Activated T-helper 2 cell treated with anti-CD3 and anti-CD28 coated beads, Interferon-gamma antibody, Interleukin-2, Interleukin-4, amounts not matched to agents 10 μg/mL and 5 μg/mL and 100 μg/mL, durations not matched to agents 14 hours and 24 hours and 36 hours (primary cell): ENCODE measurements around the gene DOC2A. TPM values are rescaled to one million over a fixed set of nuclear protein-coding genes. Genes with fewer than 3 reads are reported as not detected.
A peak's percentile ranks its signal among the peaks of the same experiment; 100 is the strongest.

Experiments
- DNase-seq: peaks from one replicate; pipeline ENCODE4 v3.0.0; 2021; ENCODE audit warnings: low spot score
- H3K27ac Mint-ChIP-seq: one replicate; pipeline ENCODE4 v1.8.0; 2021; ENCODE audit warnings: mixed read lengths
- H3K27me3 Mint-ChIP-seq: one replicate; pipeline ENCODE4 v1.8.0; 2021; ENCODE audit warnings: low read depth, mixed read lengths
- H3K36me3 Mint-ChIP-seq: one replicate; pipeline ENCODE4 v1.8.0; 2021; ENCODE audit warnings: low read depth, mixed read lengths
- H3K4me1 Mint-ChIP-seq: one replicate; pipeline ENCODE4 v1.8.0; 2021; ENCODE audit warnings: low read depth, mixed read lengths
- H3K4me3 Mint-ChIP-seq: one replicate; pipeline ENCODE4 v1.8.0; 2021; ENCODE audit warnings: low read depth, mild to moderate bottlenecking, moderate library complexity, mixed read lengths
- H3K9me3 Mint-ChIP-seq: one replicate; pipeline ENCODE4 v1.8.0; 2021; ENCODE audit warnings: mixed read lengths
- intact Hi-C: fragments of 100-400 bp; cut with micrococcal nuclease; formaldehyde crosslinking; loops from one replicate; pipeline ENCODE4 v1.15.1; 2023
- total RNA-seq: library from RNA; stranded (reverse); gene quantifications from 2 replicates; pipeline ENCODE4 v1.2.3, GENCODE V29; 2022

Gene DOC2A
- total RNA-seq, 1 donor from 2014 or later, result 0.87 TPM

DNA sequence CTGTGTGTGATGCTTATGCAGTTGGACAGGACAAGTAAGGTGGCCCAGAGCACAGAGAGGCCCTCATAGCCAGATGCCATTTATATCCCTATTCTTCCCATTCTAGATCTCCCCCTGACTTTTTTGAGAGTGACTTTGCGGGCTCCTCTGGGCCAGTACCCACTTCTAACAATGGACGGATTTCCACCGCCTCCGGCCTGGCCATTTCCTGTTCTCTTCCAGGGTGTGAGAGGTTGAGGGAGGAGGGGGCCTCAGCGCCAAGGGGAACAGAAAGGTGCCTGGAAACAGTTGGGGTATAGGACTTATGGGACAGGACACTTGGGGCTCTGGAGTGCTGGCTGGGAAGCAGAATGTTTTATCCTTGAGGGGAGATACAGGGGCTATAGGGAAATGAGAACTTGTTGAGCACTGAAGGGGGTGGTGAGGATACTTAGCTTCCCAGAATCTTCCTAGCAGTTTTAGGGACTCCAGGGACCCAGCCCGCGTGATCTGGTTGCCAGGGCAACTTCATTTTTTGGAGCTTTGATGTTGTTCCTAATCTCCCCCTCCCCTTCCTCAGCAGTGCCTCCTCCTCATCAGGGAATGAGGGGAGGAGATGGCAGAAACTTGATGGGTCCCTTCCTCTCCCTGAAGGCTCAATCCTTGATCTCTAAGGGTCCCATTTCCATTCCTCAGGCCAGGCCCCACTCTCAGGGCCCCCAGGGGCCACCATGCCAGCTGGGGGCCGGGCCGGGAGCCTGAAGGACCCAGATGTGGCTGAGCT lies 33.6 kb downstream of the DOC2A start:
- no peak for DNase-seq
- H3K4me3 Mint-ChIP-seq, result no peak overlapping the region
- peak overlapping the region; percentile 34 for H3K27ac Mint-ChIP-seq
- H3K4me1 Mint-ChIP-seq, result peaks cover 32% of the 10 kb centered on the region
- intact Hi-C loops, result no loop called here
- H3K27me3 Mint-ChIP-seq, result no peaks in the 10 kb centered on the region
- H3K9me3 Mint-ChIP-seq, result peaks cover 5% of the 10 kb centered on the region
- peaks cover 55% of the 10 kb centered on the region for H3K36me3 Mint-ChIP-seq

DNA sequence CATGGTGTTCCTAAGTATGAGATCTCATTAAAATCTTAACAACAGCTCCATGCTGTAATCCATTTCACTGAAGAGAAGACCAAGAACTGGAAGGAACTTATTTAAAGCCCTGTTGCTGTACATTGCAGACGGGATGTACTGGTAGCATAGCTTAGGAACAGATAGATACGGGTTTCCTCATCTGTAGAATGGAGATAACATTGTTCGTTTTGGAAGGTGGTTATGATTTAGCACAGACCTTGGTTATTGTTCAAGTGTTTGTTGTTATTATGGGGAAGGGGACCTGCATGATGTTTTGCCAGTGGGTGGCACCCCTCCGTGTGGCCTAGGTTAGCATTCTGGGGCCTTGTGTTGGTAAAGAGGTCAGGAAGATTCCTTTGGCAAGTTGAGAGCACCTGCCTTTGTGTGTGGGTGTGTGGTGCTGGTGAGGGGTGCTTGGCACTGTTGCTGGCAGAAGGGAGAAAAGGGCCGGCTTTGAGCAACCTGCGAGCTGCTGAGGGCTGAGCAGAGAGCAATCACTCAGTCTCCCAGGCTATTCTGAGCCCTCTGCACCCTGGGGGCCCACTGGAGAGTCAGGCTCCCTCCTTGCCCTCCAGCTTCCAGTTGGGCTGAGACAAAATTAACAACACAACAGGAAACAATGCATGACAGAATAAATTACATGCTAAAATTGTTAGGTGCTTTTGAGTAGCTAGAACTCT lies 34.9 kb downstream of the DOC2A start:
- H3K4me3 Mint-ChIP-seq, result peak overlapping the region; percentile 93
- peaks cover 5% of the 10 kb centered on the region for H3K9me3 Mint-ChIP-seq
- no peaks in the 10 kb centered on the region for H3K27me3 Mint-ChIP-seq
- peaks cover 32% of the 10 kb centered on the region for H3K4me1 Mint-ChIP-seq
- DNase-seq, result no peak
- H3K27ac Mint-ChIP-seq, result peak overlapping the region; percentile 62
- intact Hi-C loops, result no loop called here
- peaks cover 53% of the 10 kb centered on the region for H3K36me3 Mint-ChIP-seq

DNA sequence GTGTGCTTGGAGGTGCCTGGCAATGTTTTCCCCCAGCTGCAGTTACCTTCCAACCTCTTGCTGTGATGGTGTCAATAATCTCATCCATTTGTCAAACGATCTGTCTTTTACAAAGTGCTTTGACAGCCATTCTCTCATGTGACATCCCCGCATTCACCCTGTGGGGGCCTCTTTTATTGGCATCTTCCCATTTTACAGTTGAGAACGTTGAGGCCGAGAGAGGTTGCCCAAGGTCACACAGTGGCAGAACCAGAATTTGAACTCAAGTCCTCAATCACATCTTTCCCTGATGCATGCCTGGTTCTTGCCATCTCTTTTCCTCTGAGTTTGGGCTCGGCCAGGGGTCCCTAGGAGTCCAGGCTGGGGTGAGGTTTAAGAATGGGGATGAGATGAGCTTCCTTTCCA lies 35.7 kb downstream of the DOC2A start:
- Mint-ChIP-seq H3K4me3 (peak overlapping the region; percentile 93), H3K9me3 (peaks cover 5% of the 10 kb centered on the region), H3K27ac (peak overlapping the region; percentile 73), H3K27me3 (no peaks in the 10 kb centered on the region), H3K36me3 (peaks cover 47% of the 10 kb centered on the region), H3K4me1 (peaks cover 32% of the 10 kb centered on the region)
- no peak for DNase-seq
- intact Hi-C loops, result no loop called here

DNA sequence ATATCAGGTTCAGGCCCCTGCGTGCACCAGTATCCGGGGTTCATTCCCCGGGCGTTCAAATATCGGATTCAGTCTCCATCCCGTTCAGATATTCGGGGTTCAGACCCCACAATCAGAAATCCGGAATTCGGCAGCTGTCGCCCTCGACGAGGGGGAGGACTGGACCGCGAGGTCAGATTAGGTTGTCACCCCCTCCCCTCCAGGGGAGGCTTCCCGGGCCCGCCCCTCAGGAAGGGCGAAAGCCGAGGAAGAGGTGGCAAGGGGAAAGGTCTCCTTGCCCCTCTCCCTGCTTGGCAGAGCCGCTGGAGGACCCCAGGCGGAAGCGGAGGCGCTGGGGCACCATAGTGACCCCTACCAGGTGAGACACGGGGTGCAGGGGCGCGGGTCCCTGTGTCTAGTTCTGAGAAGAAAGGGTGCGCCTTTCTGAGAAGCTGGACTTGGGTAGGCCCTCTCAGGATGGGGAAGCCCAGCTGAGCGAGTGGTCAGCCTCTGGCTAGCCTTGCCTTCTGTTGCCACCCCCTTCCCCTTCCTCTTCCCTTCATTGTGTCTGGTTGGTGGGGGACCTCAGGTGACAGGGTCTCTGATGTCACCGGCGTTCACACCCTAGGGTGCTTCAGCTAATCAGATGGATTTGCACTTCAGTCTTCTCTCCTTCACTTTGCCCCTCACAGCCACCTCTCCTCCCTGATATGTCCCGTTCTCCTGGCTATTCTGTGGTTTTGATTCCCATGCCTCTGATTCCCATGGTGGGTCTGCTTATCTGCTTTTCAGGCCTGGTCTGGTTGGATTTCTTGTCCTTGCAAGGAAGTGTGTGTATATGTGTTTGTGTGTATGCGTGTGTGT lies 36.3 kb downstream of the DOC2A start:
- peak overlapping the region; percentile 93 for H3K4me3 Mint-ChIP-seq
- intact Hi-C loops, result no loop called here
- no peak for DNase-seq
- peaks cover 45% of the 10 kb centered on the region for H3K36me3 Mint-ChIP-seq
- peaks cover 32% of the 10 kb centered on the region for H3K4me1 Mint-ChIP-seq
- H3K27me3 Mint-ChIP-seq, result no peaks in the 10 kb centered on the region
- peaks cover 5% of the 10 kb centered on the region for H3K9me3 Mint-ChIP-seq
- peak overlapping the region; percentile 73 for H3K27ac Mint-ChIP-seq

DNA sequence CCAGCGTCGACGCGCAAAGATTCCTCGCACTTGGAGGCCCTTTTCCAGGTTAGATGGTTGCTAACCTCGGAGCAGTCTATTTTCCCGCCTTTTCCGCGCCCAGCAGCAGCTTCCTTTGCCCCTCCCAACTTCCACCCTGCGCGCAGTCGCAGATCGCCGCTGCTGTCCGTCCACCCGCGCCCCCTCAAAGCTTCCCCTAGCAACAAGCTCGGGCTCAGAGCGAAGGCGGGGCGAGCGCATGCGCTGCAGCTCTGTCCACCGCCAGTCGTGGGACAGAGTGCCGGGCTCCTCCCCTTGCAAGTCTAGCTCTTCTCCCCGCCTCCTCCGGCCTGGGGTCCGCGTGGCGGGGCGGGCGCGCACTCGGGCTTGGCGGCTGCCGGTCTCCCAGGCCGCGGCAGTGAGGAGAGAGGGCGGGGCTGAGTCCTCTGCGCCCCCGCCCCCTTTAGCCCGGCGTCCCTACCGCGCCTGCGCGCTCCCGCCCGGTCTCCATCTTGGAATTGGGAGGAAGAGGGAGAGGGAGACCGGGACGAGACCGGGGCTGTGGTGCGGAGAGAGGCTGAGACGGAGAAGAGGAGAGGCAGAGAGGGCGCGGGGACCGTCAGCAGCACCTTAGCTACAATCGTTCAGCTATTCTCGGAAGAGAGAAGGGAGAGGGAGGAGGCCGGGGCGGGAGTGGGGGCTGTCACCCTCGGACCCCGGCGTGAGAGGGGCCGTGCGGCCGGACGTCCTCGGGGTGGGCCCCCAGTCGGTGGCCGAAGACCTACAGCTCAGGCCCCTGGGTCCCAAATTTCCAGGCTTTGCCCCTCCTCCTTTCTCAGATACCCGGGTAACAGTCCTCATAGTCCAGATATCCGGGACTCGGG lies 37.2 kb downstream of the DOC2A start, which contains the start of gene TAOK2:
Gene TAOK2, plus strand, starts transcription at position 485 of the 863 bp plus-strand sequence. CDS start 3,905 bp downstream, outside the sequence.
- H3K4me1 Mint-ChIP-seq, result peaks cover 32% of the 10 kb centered on the region
- intact Hi-C loops, result no loop called here
- peak within 1 kb of the TSS; percentile 93 for H3K4me3 Mint-ChIP-seq
- peaks cover 41% of the 10 kb centered on the region for H3K36me3 Mint-ChIP-seq
- H3K27ac Mint-ChIP-seq, result peak within 1 kb of the TSS; percentile 87
- no peaks in the 10 kb centered on the region for H3K27me3 Mint-ChIP-seq
- peak; percentile 98 for DNase-seq
- peaks cover 5% of the 10 kb centered on the region for H3K9me3 Mint-ChIP-seq

DNA sequence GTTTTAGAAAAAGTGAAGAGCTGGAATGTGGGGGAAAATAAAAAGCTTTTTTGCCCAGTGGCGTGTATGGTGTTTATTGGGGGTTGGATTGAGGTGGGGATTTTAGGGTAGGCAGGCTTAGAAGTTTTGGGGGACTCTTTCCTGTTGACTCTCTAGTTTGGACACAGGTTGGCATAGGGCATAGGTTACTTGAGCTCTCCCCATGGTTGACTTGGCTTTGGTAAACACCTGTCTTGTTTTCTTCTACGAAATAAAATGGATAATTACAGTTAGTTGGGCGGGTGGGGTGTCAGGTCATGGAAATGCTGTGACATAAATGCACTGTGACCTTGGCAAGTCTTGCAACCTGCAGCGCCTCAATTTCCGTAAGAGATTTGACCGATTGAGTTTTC lies 37.8 kb downstream of the DOC2A start:
- Mint-ChIP-seq H3K36me3 (peaks cover 40% of the 10 kb centered on the region), H3K27ac (peak overlapping the region; percentile 40), H3K9me3 (peaks cover 5% of the 10 kb centered on the region), H3K27me3 (no peaks in the 10 kb centered on the region), H3K4me3 (no peak overlapping the region), H3K4me1 (peaks cover 30% of the 10 kb centered on the region)
- DNase-seq, result no peak
- intact Hi-C loops, result no loop called here

DNA sequence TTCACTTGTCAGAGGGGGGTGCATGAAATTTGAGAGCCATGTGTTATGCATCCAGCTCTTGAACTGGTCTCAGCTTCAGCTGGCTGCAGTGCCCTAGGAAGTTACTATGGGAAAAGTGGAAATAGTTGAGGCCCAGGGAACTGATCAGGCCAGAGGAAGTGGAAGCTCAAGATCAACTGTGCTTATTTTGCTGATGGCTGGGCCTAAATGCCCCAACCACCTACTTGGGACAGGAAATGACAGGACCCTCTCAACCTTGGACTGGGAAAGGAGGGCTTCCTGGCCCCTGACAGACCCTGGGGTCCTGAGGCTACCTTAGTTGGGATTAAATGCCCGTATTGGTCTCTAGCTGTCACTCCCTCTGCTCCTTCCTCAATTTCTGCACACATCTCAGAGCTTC lies 38.3 kb downstream of the DOC2A start:
- Mint-ChIP-seq H3K9me3 (peaks cover 5% of the 10 kb centered on the region), H3K27ac (no peak overlapping the region), H3K4me1 (peaks cover 30% of the 10 kb centered on the region), H3K27me3 (no peaks in the 10 kb centered on the region), H3K36me3 (peaks cover 37% of the 10 kb centered on the region), H3K4me3 (no peak overlapping the region)
- DNase-seq, result no peak
- intact Hi-C loops, result no loop called here

DNA sequence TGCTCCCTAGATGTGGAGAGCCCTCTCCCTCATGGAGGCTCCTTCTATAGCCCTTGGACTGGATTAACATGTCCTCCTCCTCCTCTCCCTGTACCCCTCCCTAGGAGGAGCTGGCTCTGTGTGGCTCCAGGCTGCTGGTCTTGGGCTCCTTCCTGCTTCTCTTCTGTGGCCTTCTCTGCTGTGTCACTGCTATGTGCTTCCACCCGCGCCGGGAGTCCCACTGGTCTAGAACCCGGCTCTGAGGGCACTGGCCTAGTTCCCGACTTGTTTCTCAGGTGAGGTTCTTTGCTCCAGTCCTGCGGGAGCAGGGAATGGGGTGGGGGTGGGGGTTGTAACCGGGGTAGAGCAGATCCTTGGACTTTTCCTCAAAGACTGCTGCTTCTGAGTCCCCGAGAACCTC lies 39.5 kb downstream of the DOC2A start:
- peaks cover 5% of the 10 kb centered on the region for H3K9me3 Mint-ChIP-seq
- no peak for DNase-seq
- intact Hi-C loops, result no loop called here
- H3K36me3 Mint-ChIP-seq, result peaks cover 34% of the 10 kb centered on the region
- H3K4me1 Mint-ChIP-seq, result peaks cover 21% of the 10 kb centered on the region
- no peak overlapping the region for H3K27ac Mint-ChIP-seq
- no peak overlapping the region for H3K4me3 Mint-ChIP-seq
- no peaks in the 10 kb centered on the region for H3K27me3 Mint-ChIP-seq

DNA sequence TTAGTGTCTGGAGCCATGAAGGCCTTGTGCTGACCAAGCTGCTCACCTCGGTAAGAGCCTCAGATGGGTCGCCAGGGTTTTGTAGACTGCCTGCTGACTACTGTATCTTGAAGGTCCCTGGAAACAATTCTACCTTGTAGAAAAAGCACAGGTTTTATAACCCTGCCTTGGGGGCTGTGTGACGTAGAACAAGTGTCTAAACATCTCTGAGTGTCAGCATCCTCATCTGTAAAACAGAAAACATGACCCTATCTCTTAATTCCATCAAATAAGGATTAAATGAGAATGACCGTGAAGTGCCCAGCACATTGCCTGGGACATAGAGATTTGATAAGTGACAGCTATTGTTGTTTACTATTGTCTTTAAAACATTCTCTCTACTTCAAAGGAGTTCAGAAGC lies 42.6 kb downstream of the DOC2A start:
- H3K4me3 Mint-ChIP-seq, result no peak overlapping the region

DNA sequence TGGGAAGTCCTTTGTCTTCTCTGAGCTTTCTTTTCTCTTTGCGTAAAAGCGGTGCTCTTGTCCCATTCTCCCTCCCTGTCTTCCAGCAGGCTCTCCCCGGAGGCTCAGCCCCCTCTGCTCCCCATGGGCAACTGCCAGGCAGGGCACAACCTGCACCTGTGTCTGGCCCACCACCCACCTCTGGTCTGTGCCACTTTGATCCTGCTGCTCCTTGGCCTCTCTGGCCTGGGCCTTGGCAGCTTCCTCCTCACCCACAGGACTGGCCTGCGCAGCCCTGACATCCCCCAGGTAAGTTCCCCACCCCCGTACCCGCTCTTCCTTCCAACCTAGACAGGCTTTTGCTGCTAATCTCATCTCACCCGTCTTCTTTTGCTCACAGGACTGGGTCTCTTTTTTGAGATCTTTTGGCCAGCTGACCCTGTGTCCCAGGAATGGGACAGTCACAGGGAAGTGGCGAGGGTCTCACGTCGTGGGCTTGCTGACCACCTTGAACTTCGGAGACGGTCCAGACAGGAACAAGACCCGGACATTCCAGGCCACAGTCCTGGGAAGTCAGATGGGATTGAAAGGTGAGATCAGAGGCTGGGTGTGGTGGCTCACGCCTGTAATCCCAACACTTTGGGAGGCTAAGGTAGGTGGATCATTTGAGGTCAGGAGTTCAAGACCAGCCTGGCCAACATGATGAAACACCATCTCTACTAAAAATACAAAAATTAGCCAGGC lies 47.6 kb downstream of the DOC2A start:
- intact Hi-C loops, result loop anchor here (5.0 kb wide), 1 partner anchor 36 kb away; the partner anchor contains the start of gene KCTD13
- Mint-ChIP-seq H3K27ac (peak overlapping the region; percentile 69), H3K4me1 (peaks cover 20% of the 10 kb centered on the region), H3K9me3 (no peaks in the 10 kb centered on the region), H3K36me3 (peaks cover 8% of the 10 kb centered on the region), H3K27me3 (no peaks in the 10 kb centered on the region), H3K4me3 (peak overlapping the region; percentile 85)
- DNase-seq, result no peak

More for the DNA sequence above, 42.6 kb downstream of the DOC2A start:
- DNase-seq, result no peak
- Mint-ChIP-seq H3K27me3 (no peaks in the 10 kb centered on the region), H3K4me1 (peaks cover 6% of the 10 kb centered on the region), H3K36me3 (peaks cover 34% of the 10 kb centered on the region), H3K9me3 (peaks cover 3% of the 10 kb centered on the region), H3K27ac (no peak overlapping the region)
- intact Hi-C loops, result no loop called here

DNA sequence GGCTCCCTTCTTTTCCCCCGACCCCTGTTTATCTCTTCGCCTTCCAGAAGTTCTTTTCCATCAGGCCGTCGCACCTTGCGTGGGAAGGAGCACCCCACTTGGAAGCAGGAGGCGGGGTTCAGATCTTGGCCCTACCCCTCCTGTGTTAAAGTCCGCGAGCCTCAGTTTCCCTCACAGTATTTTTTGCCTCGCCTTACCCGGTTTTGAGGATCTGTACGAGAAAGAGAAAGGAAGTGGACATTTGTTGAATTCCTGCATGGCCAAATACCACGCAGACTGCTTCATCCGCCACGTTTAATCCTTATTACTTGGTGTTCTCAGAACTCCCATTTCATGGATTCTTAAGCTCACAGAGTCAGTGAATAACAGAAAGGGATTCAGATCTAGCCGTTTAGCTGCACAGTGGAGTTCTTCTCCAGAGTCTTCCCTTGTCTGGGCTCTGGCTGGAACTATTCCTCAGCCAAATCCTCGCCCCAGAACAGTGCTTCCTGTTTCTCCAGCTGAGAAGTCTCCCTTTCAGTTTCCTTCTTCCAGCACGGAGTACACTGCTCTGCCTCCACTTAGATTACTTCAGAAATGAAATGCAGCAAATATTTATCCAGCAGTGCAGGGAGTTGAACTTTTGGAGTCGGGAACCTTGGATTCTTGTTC lies 48.4 kb downstream of the DOC2A start:
- no peak for DNase-seq
- H3K4me3 Mint-ChIP-seq, result peak overlapping the region; percentile 85
- peak overlapping the region; percentile 69 for H3K27ac Mint-ChIP-seq
- no peaks in the 10 kb centered on the region for H3K9me3 Mint-ChIP-seq
- H3K4me1 Mint-ChIP-seq, result peaks cover 20% of the 10 kb centered on the region
- peaks cover 7% of the 10 kb centered on the region for H3K36me3 Mint-ChIP-seq
- intact Hi-C loops, result loop anchor here (5.0 kb wide), 1 partner anchor 35 kb away; the partner anchor contains the start of gene KCTD13
- H3K27me3 Mint-ChIP-seq, result no peaks in the 10 kb centered on the region
